Hepatocyte (in vitro differentiated cells): ENCODE results near the gene MYRIP. TPM values are rescaled to one million over a fixed set of nuclear protein-coding genes. Genes with fewer than 3 reads are reported as not detected.

Experiments used
- DNase-seq: peaks from one replicate; pipeline ENCODE4 v3.0.0-alpha.2; 2016; ENCODE audit warnings: low spot score
- H2AFZ ChIP-seq: fragments of 200-600 bp; sonication (generic); 2 replicates; pipeline ENCODE4 v1.6.0; 2016; ENCODE audit warnings: antibody characterized with exemption, mild to moderate bottlenecking
- H3K27ac ChIP-seq: fragments of 200-600 bp; sonication (generic); 2 replicates; pipeline ENCODE4 v1.5.1; 2016; ENCODE audit warnings: mild to moderate bottlenecking
- H3K27me3 ChIP-seq: fragments of 200-600 bp; sonication (generic); 2 replicates; pipeline ENCODE4 v1.6.1; 2016
- H3K36me3 ChIP-seq: fragments of 200-600 bp; sonication (generic); replicated peaks from 2 replicates; pipeline ENCODE4 v1.5.1; 2016; ENCODE audit warnings: low read depth; ENCODE audit not compliant: insufficient read depth
- H3K4me1 ChIP-seq: fragments of 200-600 bp; sonication (generic); 2 replicates; pipeline ENCODE4 v1.5.1; 2016; ENCODE audit warnings: mild to moderate bottlenecking, moderate library complexity; ENCODE audit not compliant: insufficient read depth
- H3K4me2 ChIP-seq: fragments of 200-600 bp; sonication (generic); 2 replicates; pipeline ENCODE4 v1.6.0; 2016
- H3K4me3 ChIP-seq: fragments of 200-600 bp; sonication (generic); 2 replicates; pipeline ENCODE4 v1.5.1; 2016; ENCODE audit warnings: mild to moderate bottlenecking
- H3K79me2 ChIP-seq: fragments of 200-600 bp; sonication (generic); 2 replicates; pipeline ENCODE4 v1.6.0; 2017; ENCODE audit warnings: mild to moderate bottlenecking
- H3K9me2 ChIP-seq: fragments of 200-600 bp; sonication (generic); replicated peaks from 2 replicates; pipeline ENCODE4 v1.6.0; 2017; ENCODE audit warnings: mild to moderate bottlenecking; ENCODE audit not compliant: insufficient read depth
- H3K9me3 ChIP-seq: fragments of 200-600 bp; sonication (generic); 2 replicates; pipeline ENCODE4 v1.5.1; 2016; ENCODE audit warnings: low read depth, mild to moderate bottlenecking
- H4K20me1 ChIP-seq: fragments of 200-600 bp; sonication (generic); 2 replicates; pipeline ENCODE4 v1.6.0; 2016; ENCODE audit warnings: mild to moderate bottlenecking; ENCODE audit not compliant: insufficient read depth, poor library complexity, severe bottlenecking
- EZH2 ChIP-seq: fragments of 200-600 bp; sonication (generic); IDR thresholded peaks from 2 replicates; pipeline ENCODE4 v1.6.1; 2016; ENCODE audit warnings: antibody characterized with exemption, mild to moderate bottlenecking, borderline replicate concordance
- EZH2phosphoT487 ChIP-seq: fragments of 200-600 bp; sonication (generic); IDR thresholded peaks from one replicate; pipeline ENCODE4 v1.6.1; 2018; ENCODE audit warnings: antibody characterized with exemption, mild to moderate bottlenecking, low read depth, moderate library complexity; ENCODE audit not compliant: unreplicated experiment, severe bottlenecking
- WGBS: methylation state at CpG from one replicate; pipeline ENCODE4 v1.1.6; 2016; ENCODE audit warnings: low lambda C conversion rate; ENCODE audit errors: missing lambda C conversion rate; 5-methylcytosine and 5-hydroxymethylcytosine counted together
- polyA plus RNA-seq: library from polyadenylated mRNA; unstranded; fragments of >200 nt; fragmentation: Nextera tagmentation; extraction: Ambion mirVana; gene quantifications from 2 replicates; pipeline ENCODE4 v1.2.1, GENCODE V29; 2016
- total RNA-seq: library from RNA; depleted of rRNA; stranded (reverse); fragments of >200 nt; gene quantifications from 2 replicates; pipeline ENCODE4 v1.2.3, GENCODE V29; 2014
- TF ChIP-seq, protein P1 (sequence below): fragments of 200-600 bp; sonication (generic); IDR thresholded peaks from 2 replicates; pipeline ENCODE4 v1.5.1; 2016; ENCODE audit warnings: antibody characterized with exemption, mild to moderate bottlenecking; ENCODE audit not compliant: poor library complexity

The MYRIP gene
- total and polyA plus RNA-seq, 2 experiments from 2014 or later: 0.57 TPM; not detected in 1

DNA sequence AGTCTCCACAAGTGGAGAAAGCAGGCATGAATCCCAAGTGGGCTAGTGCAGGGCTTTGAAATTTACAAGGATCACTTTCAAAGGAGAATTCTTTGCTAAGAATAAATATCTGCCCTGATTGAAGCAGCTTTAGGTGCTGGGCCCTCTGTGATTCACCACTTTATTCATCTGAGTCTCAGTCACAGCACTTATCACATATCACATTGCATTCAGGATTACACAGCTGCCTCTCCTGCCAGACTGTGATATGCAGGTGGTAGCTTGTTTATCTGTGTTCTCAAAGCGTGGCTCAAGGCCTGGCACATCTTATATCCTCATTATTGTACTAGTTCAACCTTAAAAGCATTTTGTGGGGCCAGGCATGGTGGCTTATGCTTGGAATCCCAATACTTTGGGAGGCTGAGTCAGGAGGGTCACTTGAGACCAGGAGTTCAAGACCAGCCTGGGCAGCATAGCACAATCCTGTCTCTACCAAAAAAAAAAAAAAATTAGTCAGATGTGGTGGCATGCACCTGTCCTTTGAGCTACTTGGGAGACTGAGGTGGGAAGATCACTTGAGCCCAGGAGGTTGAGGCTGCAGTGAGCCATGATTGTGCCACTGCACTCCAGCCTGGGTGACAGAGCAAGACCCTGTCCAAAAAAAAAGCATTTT lies 343.2 kb downstream of the MYRIP start:
- 38% methylated on average over 1 of the region's 1 CpG for WGBS
- TF ChIP-seq EZH2 (no peak), EZH2phosphoT487 (no peak)
- TF ChIP-seq, protein P1, sequence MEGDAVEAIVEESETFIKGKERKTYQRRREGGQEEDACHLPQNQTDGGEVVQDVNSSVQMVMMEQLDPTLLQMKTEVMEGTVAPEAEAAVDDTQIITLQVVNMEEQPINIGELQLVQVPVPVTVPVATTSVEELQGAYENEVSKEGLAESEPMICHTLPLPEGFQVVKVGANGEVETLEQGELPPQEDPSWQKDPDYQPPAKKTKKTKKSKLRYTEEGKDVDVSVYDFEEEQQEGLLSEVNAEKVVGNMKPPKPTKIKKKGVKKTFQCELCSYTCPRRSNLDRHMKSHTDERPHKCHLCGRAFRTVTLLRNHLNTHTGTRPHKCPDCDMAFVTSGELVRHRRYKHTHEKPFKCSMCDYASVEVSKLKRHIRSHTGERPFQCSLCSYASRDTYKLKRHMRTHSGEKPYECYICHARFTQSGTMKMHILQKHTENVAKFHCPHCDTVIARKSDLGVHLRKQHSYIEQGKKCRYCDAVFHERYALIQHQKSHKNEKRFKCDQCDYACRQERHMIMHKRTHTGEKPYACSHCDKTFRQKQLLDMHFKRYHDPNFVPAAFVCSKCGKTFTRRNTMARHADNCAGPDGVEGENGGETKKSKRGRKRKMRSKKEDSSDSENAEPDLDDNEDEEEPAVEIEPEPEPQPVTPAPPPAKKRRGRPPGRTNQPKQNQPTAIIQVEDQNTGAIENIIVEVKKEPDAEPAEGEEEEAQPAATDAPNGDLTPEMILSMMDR: no peak
- no peaks in the 10 kb centered on the region for H3K27me3 ChIP-seq

DNA sequence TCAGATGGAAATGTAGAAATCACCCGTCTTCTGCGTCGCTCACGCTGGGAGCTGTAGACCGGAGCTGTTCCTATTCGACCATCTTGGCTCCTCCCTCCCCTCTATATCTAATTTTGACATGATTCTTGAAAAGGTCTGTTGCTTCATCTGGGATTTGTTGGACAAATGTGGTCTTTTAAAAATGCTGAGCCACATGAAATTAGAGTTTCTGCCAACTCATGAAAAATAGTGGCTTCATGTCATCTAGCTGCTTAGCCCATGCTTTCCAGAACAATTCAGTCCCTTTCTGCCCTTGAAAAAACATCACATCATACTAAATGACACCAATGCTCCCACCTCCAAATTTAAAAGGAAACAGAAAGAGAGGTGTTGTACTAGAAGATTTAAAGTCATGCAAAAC lies 351.5 kb downstream of the MYRIP start:
- DNase-seq: no peak
- no peaks in the 10 kb centered on the region for H3K9me3 ChIP-seq
- WGBS: 76% methylated on average over 6 of the region's 6 CpGs

More for the DNA sequence above, 343.2 kb downstream of the MYRIP start:
- H3K79me2 ChIP-seq: no peaks in the 10 kb centered on the region
- no peaks in the 10 kb centered on the region for H3K9me2 ChIP-seq
- no peaks in the 10 kb centered on the region for H3K4me1 ChIP-seq
- DNase-seq: no peak
- no peaks in the 10 kb centered on the region for H3K9me3 ChIP-seq
- no peaks in the 10 kb centered on the region for H4K20me1 ChIP-seq
- H3K4me2 ChIP-seq: no peak overlapping the region
- no peak overlapping the region for H3K27ac ChIP-seq
- H2AFZ ChIP-seq: no peak overlapping the region
- H3K4me3 ChIP-seq: no peak overlapping the region
- no peaks in the 10 kb centered on the region for H3K36me3 ChIP-seq

DNA sequence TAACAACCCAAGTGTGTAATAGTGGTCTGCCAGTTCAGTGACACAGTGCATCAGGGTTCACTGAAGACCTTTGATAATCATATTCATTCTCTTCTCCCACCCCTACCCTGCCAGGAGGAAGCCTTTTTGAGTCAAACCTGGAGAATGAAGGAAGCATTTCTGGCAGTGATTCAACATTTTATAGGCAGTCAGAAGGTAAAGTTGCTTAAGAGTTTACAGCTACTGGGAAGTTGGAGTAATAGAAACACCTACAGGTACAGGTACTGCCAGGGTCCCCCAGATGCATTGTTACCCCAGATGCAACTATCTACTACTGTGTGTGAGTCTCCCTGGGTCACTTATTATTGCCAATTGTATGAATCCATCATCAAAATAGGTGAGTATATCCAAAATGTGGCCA lies 353.2 kb downstream of the MYRIP start:
- Histone ChIP-seq H2AFZ (no peak overlapping the region), H3K4me2 (no peak overlapping the region), H3K79me2 (no peaks in the 10 kb centered on the region), H3K4me3 (no peak overlapping the region), H3K36me3 (no peaks in the 10 kb centered on the region), H4K20me1 (no peaks in the 10 kb centered on the region), H3K9me3 (no peaks in the 10 kb centered on the region), H3K9me2 (no peaks in the 10 kb centered on the region), H3K4me1 (no peaks in the 10 kb centered on the region), H3K27me3 (no peaks in the 10 kb centered on the region), H3K27ac (no peak overlapping the region)
- TF ChIP-seq EZH2: no peak
- TF ChIP-seq, protein P1: no peak
- no peak for TF ChIP-seq EZH2phosphoT487
- no peak for DNase-seq

More for the DNA sequence above, 351.5 kb downstream of the MYRIP start:
- Histone ChIP-seq H3K79me2 (no peaks in the 10 kb centered on the region), H3K27me3 (no peaks in the 10 kb centered on the region), H3K4me3 (no peak overlapping the region), H3K9me2 (no peaks in the 10 kb centered on the region), H3K27ac (no peak overlapping the region), H3K36me3 (no peaks in the 10 kb centered on the region), H3K4me2 (no peak overlapping the region), H2AFZ (no peak overlapping the region), H4K20me1 (no peaks in the 10 kb centered on the region), H3K4me1 (no peaks in the 10 kb centered on the region)
- TF ChIP-seq EZH2phosphoT487 (no peak), EZH2 (no peak)
- TF ChIP-seq, protein P1: no peak
